OCI-LY3 (cell line): ENCODE results near the gene FGF3.

ENCODE experiments used
- H2AFZ ChIP-seq: fragments of 200-600, 300-600 bp; shearing (Covaris generic); 2 replicates; pipeline ENCODE4 v1.6.0; 2014; ENCODE audit warnings: antibody characterized with exemption, low read depth, low read length
- H3K27ac ChIP-seq: fragments of 200-600, 300-600 bp; sonication (generic); 2 replicates; pipeline ENCODE4 v1.5.1; 2014; ENCODE audit warnings: mild to moderate bottlenecking, low read length, moderate library complexity, mixed read lengths
- H3K27me3 ChIP-seq: fragments of 200-600, 300-600 bp; sonication (generic); 2 replicates; pipeline ENCODE4 v1.6.1; 2014; ENCODE audit warnings: low read depth, low read length, mixed read lengths
- H3K36me3 ChIP-seq: fragments of 200-600, 300-600 bp; sonication (generic); replicated peaks from 2 replicates; pipeline ENCODE3; 2014; ENCODE audit warnings: low read depth, low read length, mixed read lengths
- H3K4me1 ChIP-seq: fragments of 300-600, 200-600 bp; sonication (generic); 2 replicates; pipeline ENCODE4 v1.6.1; 2014; ENCODE audit warnings: low read length, mixed read lengths
- H3K4me2 ChIP-seq: fragments of 200-600, 300-600 bp; sonication (generic); 2 replicates; pipeline ENCODE4 v1.6.1; 2014; ENCODE audit warnings: low read length, mixed read lengths
- H3K4me3 ChIP-seq: fragments of 300-600, 200-600 bp; sonication (generic); 2 replicates; pipeline ENCODE4 v1.5.1; 2014; ENCODE audit warnings: antibody characterized with exemption, mild to moderate bottlenecking, low read length, moderate library complexity
- H3K79me2 ChIP-seq: fragments of 300-600, 200-600 bp; shearing (Covaris generic); 2 replicates; pipeline ENCODE4 v1.6.1; 2014; ENCODE audit warnings: mild to moderate bottlenecking, low read length, mixed read lengths
- H3K9ac ChIP-seq: fragments of 300-600, 200-600 bp; shearing (Covaris generic); 2 replicates; pipeline ENCODE4 v1.6.0; 2014; ENCODE audit warnings: mild to moderate bottlenecking, low read length, moderate library complexity
- H3K9me3 ChIP-seq: fragments of 200-600, 300-600 bp; shearing (Covaris generic); 2 replicates; pipeline ENCODE4 v1.6.1; 2014; ENCODE audit warnings: low read length, mixed read lengths; ENCODE audit not compliant: insufficient read depth
- H4K20me1 ChIP-seq: fragments of 200-600, 300-600 bp; sonication (generic); 2 replicates; pipeline ENCODE4 v1.6.1; 2016; ENCODE audit warnings: low read length, mixed read lengths; ENCODE audit not compliant: insufficient read depth
- CTCF ChIP-seq: fragments of 200-600, 300-600 bp; sonication (generic); IDR thresholded peaks from 2 replicates; pipeline ENCODE4 v1.5.1; 2014; ENCODE audit warnings: antibody characterized with exemption, low read length, low read depth
- EZH2phosphoT487 ChIP-seq: fragments of 200-600 bp; shearing (Covaris generic); IDR thresholded peaks from 2 replicates; pipeline ENCODE4 v1.6.1; 2018; ENCODE audit warnings: antibody characterized with exemption, mixed run types, low read depth

Gene FGF3

GRCh38 chr11:69799582-69799981 lies 19.6 kb downstream of the FGF3 start:
- Histone ChIP-seq H3K4me3 (no peak overlapping the region), H3K36me3 (no peaks in the 10 kb centered on the region), H3K4me1 (no peaks in the 10 kb centered on the region), H3K4me2 (no peak overlapping the region), H3K9me3 (no peaks in the 10 kb centered on the region), H3K9ac (no peak overlapping the region), H2AFZ (no peak overlapping the region), H3K27me3 (no peaks in the 10 kb centered on the region; the same call in 1 of the 2 replicates), H3K79me2 (no peaks in the 10 kb centered on the region), H4K20me1 (no peaks in the 10 kb centered on the region), H3K27ac (no peak overlapping the region)
- no peak for TF ChIP-seq CTCF
- no peak for TF ChIP-seq EZH2phosphoT487

- Histone ChIP-seq H2AFZ (no peak overlapping the region), H3K27me3 (no peaks in the 10 kb centered on the region; the same call in 1 of the 2 replicates), H3K9ac (no peak overlapping the region), H3K4me1 (no peaks in the 10 kb centered on the region), H3K4me2 (no peak overlapping the region), H3K36me3 (no peaks in the 10 kb centered on the region), H3K9me3 (no peaks in the 10 kb centered on the region), H3K79me2 (no peaks in the 10 kb centered on the region), H3K4me3 (no peak overlapping the region), H4K20me1 (no peaks in the 10 kb centered on the region), H3K27ac (no peak overlapping the region)
- TF ChIP-seq EZH2phosphoT487, result no peak
- TF ChIP-seq CTCF, result no peak
Observed at GRCh38 chr11:69799097-69799496, 20.1 kb downstream of the FGF3 start.

GRCh38 chr11:69797737-69798528 lies 21.3 kb downstream of the FGF3 start:
- Histone ChIP-seq H3K4me2 (no peak overlapping the region), H2AFZ (no peak overlapping the region), H4K20me1 (no peaks in the 10 kb centered on the region), H3K4me3 (no peak overlapping the region), H3K27me3 (no peaks in the 10 kb centered on the region), H3K36me3 (no peaks in the 10 kb centered on the region), H3K27ac (no peak overlapping the region), H3K9ac (no peak overlapping the region), H3K9me3 (no peaks in the 10 kb centered on the region), H3K4me1 (no peaks in the 10 kb centered on the region), H3K79me2 (no peaks in the 10 kb centered on the region)
- TF ChIP-seq EZH2phosphoT487 (no peak), CTCF (no peak)

GRCh38 chr11:69797156-69797555 lies 22.1 kb downstream of the FGF3 start:
- H3K79me2 ChIP-seq, result no peaks in the 10 kb centered on the region
- no peaks in the 10 kb centered on the region for H3K4me1 ChIP-seq
- H3K9me3 ChIP-seq, result no peaks in the 10 kb centered on the region
- no peak overlapping the region for H2AFZ ChIP-seq
- no peak overlapping the region for H3K27ac ChIP-seq
- H3K27me3 ChIP-seq, result no peaks in the 10 kb centered on the region
- no peaks in the 10 kb centered on the region for H3K36me3 ChIP-seq
- no peak overlapping the region for H3K9ac ChIP-seq
- H3K4me2 ChIP-seq, result no peak overlapping the region
- no peak overlapping the region for H3K4me3 ChIP-seq
- TF ChIP-seq CTCF (no peak), EZH2phosphoT487 (no peak)
- no peaks in the 10 kb centered on the region for H4K20me1 ChIP-seq
